GM18951 (cell line): Measurements from ENCODE around the gene VAV3.

ENCODE experiments used
- POLR2A ChIP-seq: IDR thresholded peaks from 4 replicates; pipeline ENCODE4 v1.6.1; 2011; ENCODE audit warnings: mild to moderate bottlenecking; ENCODE audit not compliant: insufficient read length, insufficient read depth; ENCODE audit errors: extremely low read depth
- in situ Hi-C: fragments of 300-500 bp; cut with MboI; formaldehyde crosslinking; loops from one replicate; pipeline ENCODE4 v1.12.0; 2022; ENCODE audit warnings: low sequenced_read_pairs, mixed read lengths, inconsistent platforms; ENCODE audit not compliant: unreplicated experiment

Gene VAV3

DNA sequence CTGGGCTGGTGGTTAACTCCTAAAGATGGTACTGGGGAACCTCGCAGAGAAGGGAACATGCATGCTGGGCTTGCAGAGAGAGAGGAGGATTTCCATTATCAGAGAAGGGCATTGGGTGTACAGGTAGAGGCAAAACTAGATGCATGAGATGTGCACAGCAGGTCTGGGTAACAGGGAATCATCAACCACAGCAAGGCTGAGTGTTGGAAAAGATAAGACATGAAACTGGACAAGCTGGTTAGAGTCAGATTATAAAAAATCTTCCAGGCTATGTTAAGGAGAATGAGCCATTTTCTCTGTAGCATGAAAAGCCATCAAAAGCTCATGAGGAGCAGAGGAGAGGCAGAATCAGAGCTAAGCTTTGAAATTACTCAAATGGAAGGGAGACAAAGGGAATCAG is 147.8 kb downstream of the VAV3 start:
- in situ Hi-C loops = no loop called here
- TF ChIP-seq POLR2A = no peak

DNA sequence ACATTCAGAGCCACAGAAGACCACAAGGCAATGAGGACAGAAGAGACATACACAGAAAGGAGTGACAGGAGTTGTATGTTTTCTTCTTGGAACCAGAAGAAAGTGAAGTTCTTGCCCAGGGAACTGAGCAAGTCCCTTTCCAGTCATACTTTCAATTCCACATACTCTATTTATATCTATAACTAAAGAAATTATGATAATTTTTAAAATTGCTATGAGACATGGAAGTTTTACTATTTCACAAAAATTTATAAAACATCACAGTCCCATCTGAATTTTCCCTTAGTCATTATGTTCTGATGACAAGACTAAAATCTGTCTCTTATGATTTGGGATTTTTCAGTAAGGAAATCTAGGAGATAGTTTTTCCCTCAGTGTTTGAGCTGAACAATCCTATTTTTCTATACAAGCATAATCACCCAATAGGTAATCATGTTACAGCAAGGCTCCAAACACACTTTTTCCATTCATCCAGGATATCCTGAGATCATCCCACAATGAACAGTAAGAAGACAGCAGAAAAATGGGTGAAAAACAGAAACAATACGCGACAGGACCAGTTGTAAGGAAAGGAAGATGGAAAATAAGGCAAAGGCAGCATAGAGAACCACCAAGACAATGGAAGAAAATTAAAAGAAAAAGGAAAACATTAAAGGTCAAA is 154.6 kb downstream of the VAV3 start:
- TF ChIP-seq POLR2A = no peak
- in situ Hi-C loops = no loop called here

DNA sequence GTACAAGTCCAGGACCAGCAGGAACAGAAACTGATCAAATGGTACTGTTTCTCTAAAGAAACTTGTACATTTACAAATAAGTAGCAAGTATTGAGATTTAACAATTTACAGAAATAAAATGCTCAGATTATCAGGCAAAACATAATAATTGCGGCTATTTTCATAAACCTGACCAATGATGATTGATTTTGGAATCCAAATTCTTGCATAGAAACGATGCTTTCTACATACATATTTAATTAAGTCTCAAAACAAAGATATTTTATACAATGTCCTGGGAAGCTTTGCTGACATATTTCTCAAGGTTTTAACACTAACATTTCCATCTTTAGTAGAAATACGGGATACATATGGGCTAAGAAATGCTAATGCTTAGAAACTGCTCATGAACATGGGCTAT is 157.1 kb downstream of the VAV3 start:
- TF ChIP-seq POLR2A = no peak
- in situ Hi-C loops = no loop called here

DNA sequence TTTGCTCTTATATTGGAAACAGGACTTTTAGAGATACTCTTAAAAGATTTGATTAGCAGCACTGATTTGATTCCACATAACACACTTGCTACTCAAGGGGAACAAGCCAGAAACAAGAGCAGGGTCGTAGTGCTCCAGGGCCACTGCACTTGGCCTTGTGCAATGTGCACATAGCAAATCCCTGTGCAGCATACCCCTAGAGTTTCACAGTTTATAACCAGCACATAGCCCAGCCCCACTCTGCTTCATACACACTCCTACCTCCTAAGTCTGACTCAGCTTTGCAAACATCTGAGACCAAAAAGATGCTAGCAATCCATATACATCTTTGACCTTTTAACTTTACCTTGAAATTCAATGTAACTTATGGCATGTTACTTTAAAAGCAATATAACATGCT is 157.6 kb downstream of the VAV3 start:
- TF ChIP-seq POLR2A = no peak
- in situ Hi-C loops = no loop called here

DNA sequence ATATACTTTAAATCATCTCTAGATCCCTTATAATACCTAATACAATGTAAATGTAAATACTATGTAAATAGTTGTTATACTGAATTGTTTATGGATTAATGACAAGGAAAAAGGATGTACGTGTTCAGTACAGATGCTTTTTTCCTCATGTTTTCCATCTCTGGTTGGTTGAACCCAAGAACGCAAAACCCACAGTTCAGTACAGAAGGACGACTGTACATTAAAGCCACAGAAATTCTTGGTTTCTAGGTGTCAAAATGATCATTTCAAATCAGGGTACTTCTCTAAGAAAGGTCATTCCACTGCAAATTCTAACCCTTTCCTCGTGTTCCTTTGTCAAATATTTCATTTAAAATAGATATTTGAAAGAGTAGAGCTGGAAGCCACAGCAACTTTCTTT is 158.1 kb downstream of the VAV3 start:
- in situ Hi-C loops = no loop called here
- no peak for TF ChIP-seq POLR2A

DNA sequence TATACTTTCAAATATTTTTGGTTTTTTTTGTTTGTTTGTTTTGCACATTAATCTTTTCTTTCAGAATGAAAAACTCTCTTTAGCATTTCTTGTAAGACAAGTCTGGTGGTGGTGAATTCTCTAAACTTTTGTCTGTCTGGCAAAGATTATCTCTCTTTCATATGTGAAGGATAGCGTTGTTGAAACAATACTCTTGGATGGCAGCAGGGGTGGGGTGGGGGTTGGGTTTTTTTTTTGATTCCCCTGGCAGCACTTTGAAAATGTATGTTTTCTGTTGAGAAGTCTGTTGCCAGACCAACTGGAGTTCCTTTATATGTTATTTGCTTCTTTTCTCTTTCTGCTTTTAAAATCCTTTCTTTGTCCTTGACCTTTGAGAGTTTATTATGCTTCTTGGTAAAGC is 160.2 kb downstream of the VAV3 start:
- in situ Hi-C loops = no loop called here
- no peak for TF ChIP-seq POLR2A

DNA sequence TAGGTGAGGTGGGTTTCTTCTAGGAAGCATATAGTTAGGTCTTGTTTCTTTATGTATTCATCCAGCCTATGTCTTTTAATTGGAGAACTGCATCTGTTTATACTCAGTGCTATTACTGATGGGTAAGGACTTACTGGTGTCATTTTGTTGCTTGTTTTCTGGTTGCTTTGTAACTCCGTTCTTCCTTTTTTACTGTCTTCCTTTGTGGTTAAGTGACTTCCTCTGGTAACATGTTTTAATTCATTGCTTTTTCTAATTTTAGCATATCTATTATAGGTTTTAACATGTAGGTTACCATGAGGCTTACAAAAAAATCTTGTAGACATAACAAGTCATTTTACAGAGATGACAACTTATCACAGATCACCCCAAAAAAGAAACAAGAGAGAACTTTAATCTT is 160.8 kb downstream of the VAV3 start:
- in situ Hi-C loops = no loop called here
- TF ChIP-seq POLR2A = no peak

DNA sequence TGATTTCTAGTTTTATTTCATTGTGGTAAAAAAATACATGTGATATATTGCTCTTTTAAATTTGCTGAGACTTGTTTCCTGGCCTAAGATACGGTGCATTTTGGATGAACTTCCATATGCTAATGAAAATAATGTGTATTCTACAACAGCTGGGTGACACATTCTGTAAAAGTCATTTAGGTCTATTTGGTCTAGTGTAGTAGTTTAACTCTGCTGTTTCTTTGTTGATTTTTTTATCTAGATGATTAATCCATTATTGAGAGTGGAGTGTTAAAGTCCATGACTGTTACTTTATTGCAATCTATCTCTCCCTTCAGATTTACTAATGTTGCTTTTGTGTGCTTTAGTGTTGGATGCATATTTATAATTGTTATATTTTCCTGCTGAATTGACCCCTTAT is 161.4 kb downstream of the VAV3 start:
- in situ Hi-C loops = no loop called here
- TF ChIP-seq POLR2A = no peak

DNA sequence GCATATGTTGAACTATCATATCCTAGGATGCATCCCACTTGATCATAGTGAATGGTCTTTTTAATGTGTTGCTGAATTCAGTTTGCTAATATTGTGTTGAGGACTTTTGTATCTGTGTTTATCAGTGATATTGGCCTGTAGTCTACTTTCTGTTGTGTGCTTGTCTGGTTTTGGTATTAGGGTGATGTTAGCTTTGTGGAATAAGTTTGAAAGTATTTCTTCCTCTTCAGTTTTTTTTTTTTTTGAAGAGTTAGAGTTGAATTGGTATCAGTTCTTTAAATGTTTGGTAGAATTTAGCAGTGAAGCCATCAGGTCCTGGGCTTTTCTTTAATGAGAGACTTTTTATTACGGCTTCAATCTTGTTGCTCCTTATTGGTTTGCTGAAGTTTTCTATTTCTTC is 162.3 kb downstream of the VAV3 start:
- no peak for TF ChIP-seq POLR2A
- in situ Hi-C loops = no loop called here

DNA sequence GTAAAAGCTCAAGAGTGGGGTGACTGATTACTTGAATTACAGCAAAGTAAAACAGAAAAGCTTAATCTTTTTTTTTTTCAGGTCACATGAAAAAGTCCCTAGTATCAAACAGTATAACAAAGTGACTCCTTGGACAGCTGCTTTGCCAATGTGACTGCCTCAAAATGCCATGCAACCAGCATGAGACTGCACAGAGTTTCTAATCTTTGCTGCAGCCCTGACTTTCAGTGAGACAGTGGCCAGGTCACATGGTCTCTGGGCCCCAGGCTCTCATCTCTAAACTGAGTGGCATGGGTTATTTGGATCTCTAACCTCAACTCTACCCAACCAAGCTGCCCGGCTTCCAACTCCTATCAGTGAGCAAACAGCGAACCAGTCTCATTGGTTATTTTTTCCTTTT is 169.0 kb downstream of the VAV3 start:
- no peak for TF ChIP-seq POLR2A
- in situ Hi-C loops = no loop called here

DNA sequence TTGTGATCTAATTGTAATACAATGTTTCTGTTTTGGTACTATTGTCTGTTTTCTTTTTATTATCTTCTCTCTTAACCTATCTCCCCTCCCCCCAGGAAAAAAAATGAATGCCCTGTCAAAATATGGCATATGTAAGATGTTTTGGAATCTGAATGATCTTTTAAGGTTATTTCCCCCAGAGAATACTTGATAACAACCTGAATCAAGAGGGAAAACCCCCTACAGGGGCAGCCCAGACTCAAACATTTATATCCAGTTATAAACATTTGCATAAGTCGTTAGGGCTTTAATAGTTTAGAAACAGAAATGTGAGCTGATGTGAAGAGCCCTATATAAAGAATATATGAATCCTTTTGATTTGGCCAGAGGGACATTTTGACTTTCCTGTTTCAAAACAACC is 169.5 kb downstream of the VAV3 start:
- in situ Hi-C loops = no loop called here
- TF ChIP-seq POLR2A = no peak

DNA sequence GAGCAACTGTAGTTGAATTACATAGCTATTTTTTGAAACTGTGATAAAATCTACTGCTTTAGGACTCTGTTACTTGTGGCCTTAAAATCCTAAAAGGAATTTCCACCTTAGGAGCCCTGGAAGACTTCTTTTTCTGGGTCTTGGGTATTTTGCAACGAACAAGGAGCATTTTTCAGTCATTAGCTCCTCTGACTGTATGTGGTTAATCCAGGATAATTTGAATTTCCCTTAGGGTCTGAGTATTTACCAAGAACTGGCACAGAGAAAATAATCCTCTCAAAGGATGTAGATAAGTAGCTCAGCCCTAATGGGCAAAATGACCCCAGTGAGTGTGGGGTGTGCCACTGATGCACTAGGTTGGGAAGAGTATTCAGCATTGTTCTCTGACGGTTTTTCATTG is 170.4 kb downstream of the VAV3 start:
- in situ Hi-C loops = no loop called here
- TF ChIP-seq POLR2A = no peak

DNA sequence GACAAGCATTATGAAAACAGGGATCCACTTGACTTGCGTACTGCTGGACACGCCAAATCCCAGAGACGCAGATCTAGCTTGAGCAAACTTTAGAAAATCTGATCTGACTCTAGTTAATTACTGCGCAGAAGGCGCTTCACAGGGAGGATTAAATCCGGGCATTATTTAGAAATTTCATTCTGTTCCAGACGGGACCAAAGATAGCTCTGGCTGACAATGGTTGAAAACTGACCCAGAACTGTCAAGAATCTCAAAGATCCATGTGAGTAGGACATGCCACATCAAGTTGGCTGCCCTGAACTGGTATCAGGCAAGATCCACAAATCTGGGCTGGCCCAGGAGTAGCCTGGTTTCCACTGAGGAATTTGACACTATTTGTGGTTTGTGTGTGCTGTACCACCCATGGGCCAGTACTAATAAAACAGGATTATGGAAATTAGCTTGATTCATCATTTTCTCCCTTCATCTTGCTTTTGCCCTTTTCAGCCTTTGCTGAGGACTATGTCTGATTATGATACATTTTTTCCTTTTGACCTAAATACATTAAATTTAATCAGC is 171.0 kb downstream of the VAV3 start:
- TF ChIP-seq POLR2A = no peak
- in situ Hi-C loops = no loop called here

DNA sequence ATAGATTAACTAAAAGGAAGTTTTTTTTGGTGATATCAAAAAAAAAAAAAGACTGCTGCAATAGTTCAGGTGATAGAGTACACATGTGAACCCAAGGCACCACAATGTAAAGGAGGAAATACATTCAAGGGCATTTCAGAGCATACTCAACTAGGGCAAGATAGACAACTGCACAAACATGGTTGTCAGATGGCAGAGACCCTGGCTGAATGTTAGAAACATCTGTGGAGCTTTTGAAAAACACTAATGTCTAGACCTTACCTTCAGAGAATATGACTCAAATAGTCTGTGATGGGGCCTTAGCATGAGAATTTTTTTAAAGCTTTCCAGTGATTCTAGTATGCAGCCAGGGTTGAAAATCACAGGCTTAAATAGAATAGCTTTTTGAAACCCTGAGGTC is 173.6 kb downstream of the VAV3 start:
- in situ Hi-C loops = no loop called here
- no peak for TF ChIP-seq POLR2A
